Esophagus muscularis mucosa (tissue), 4 donors: ENCODE results near the gene RAB11FIP3.

Experiments
- CTCF ChIP-seq, 3 experiments: fragments of 200-600 bp in 2 of 3; fragments of 450-650 bp in 1 of 3; sonication (generic) in 2 of 3; IDR thresholded peaks; one replicate each; pipeline ENCODE4 v1.5.1; 2017 to 2019; ENCODE audit warnings: antibody characterized with exemption in 3 of 3, mild to moderate bottlenecking in 2 of 3, moderate library complexity in 1 of 3
- EP300 ChIP-seq: sonication (generic); formaldehyde crosslinking; IDR thresholded peaks from one replicate; pipeline ENCODE4 v1.6.1; 2017; ENCODE audit warnings: antibody characterized with exemption
- POLR2A ChIP-seq: fragments of 450-650 bp; IDR thresholded peaks from one replicate; pipeline ENCODE4 v1.6.1; 2017; ENCODE audit warnings: antibody characterized with exemption, moderate library complexity, mild to moderate bottlenecking, low read depth
- POLR2AphosphoS5 ChIP-seq, 2 donors: sonication (generic); formaldehyde crosslinking; IDR thresholded peaks; one replicate each; pipeline ENCODE4 v1.6.1; 2017; ENCODE audit warnings: antibody characterized with exemption in 2 of 2

GRCh38 chr16:563072-563644 is 137.7 kb downstream of the RAB11FIP3 start:
- TF ChIP-seq POLR2A (no peak), CTCF (IDR thresholded peaks at IDR 0.05) (no peak), POLR2AphosphoS5 (IDR thresholded peaks at IDR 0.05) (no peak), EP300 (no peak)
